DMS53 treated with DMSO at 0.1 percent for 48 hours (cell line): ENCODE measurements around the gene CASP5.
"Not testable (repeated sequence)": the region's sequence is repeated elsewhere in the genome, so short reads cannot be mapped to it uniquely, and the experiment has no call there.

ENCODE experiments used
- DNase-seq: peaks from one replicate; lab custom pipeline; 2025; ENCODE audit not compliant: unreplicated experiment; lab: John Stamatoyannopoulos, UW

The CASP5 gene

DNA sequence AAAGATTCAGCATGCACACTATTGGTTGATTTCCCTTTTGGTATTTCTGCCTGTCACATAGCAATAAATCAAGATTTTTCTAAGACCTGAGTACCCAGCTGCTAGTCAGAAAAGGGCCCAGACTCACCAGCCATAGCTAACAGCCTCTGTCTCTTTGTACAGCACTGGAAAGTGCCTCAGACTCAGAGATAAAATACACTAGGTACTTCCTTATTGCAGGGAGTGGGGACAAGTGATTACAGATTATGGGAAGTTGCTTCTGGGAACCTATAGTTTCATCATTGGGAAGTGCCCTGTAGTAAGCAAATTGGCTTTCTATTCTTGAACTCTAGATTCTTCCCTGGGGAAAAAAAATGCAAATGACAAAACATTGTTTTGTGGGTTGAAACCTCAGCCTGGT is at the start of gene CASP5:
Gene CASP5, minus strand, starts transcription at position 166 of the 400 bp plus-strand sequence. Its CDS starts 32 bp downstream, at position 134.
- DNase-seq, result no peak

DNA sequence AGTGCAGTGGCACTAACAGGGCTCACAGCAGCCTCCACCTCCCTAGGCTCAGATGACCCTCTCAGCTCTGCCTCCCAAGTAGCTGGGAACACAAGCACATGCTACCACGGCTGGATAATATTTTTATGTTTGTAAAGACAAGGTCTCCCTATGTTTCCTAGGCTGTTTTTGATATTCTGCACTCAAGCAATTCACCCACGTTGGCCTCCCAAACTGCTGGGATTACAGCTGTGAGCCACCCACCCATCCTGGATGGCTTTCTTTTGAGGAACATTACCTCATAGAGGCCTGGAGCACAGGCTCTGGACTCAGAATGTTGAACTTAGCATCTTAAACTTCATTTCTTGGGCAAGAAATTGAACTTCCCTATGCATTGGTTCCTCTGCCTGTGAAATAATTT is 49.1 kb upstream of the CASP5 start:
- DNase-seq, result not testable (repeated sequence)

GRCh38 chr11:105071089-105071732 is 48.2 kb upstream of the CASP5 start:
- DNase-seq, result no peak

DNA sequence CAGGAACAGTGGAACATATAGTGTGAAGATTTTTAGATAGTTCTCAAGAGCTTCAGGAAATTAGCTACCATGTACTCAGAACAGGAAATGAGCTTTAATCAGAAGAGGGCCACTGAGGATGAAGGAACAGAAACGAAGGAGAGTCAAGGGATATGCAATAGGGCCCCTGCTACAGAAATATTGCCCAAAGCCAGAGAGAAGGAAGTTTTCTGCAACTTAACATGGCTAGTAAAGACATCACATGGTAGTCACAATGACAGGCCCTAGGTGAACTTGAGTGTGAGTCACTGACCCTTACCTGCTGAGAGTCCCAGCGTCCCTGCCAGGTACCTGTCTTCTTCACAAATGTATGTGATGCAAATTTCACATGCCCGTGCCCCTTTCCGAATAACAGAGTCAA is 47.3 kb upstream of the CASP5 start:
- DNase-seq, result no peak

GRCh38 chr11:105069749-105070148 is 46.8 kb upstream of the CASP5 start:
- not testable (repeated sequence) for DNase-seq

- not testable (repeated sequence) for DNase-seq
These were observed 40.4 kb upstream of the CASP5 start for GRCh38 chr11:105063245-105063941.

DNA sequence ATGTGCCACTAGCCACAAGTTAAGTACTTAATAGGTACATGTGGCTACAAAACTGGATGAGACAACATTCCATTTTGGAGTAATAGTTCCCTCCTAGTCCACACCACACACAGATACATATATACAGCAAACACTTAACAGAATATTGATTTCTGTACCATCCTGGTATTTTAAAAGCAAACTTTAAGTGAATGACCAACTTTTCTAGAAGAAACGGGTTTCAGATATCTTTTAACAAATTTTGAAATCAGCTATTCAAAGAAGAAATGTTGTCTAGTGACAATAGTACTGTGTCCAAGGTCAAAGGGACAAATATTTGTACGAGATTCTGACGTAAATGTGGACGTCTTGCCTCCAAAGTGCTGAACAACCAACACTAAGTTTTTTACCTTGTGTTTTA is 34.5 kb upstream of the CASP5 start:
- no peak for DNase-seq

- no peak for DNase-seq
These were observed 33.5 kb upstream of the CASP5 start for GRCh38 chr11:105056446-105056845.

- DNase-seq, result no peak
These were observed 31.9 kb upstream of the CASP5 start for GRCh38 chr11:105054723-105055493.

- no peak for DNase-seq
These were observed 29.5 kb upstream of the CASP5 start for GRCh38 chr11:105052487-105052886.

GRCh38 chr11:105051559-105051958 is 28.6 kb upstream of the CASP5 start:
- DNase-seq, result no peak

GRCh38 chr11:105049481-105049880 is 26.5 kb upstream of the CASP5 start:
- no peak for DNase-seq

- DNase-seq, result peak; percentile 30
These were observed 24.1 kb upstream of the CASP5 start for GRCh38 chr11:105046898-105047579.

DNA sequence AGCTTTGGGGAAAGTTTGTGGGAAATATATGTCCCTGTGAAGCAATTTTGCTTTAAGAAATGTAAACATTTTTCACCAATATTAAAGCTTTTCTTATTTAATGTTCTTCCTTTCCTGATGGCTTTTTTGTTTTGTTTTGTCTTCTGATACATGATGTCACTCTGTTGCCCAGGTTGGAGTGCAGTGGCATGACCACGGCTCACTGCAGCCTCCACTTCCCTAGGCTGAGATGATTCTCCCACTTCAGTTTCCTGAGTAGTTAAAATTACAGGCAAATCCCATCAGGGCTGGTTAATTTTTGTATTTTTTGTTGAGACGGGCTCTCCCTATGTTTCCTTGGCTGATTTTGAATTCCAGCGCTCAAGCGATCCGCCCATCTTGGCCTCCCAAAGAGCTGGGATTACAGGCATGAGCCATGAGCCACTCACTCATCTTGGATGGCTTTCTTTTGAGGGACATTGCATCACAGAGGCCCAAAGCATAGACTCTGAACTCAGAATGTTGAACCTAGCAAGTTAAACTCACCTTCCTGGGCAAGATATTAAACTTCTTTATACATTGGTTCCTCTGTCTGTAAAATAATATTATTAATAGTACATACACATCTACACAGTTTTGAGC is 22.8 kb upstream of the CASP5 start:
- no peak for DNase-seq

- DNase-seq, result not testable (repeated sequence)
These were observed 21.9 kb upstream of the CASP5 start, which contains the start of gene CARD16 for GRCh38 chr11:105044557-105045524. CARD16 (minus strand) TSS chr11:105045335; CDS start chr11:105045297, 38 bp downstream.

GRCh38 chr11:105042178-105042577 is 19.2 kb upstream of the CASP5 start:
- no peak for DNase-seq

GRCh38 chr11:105040703-105041102 is 17.7 kb upstream of the CASP5 start:
- no peak for DNase-seq

DNA sequence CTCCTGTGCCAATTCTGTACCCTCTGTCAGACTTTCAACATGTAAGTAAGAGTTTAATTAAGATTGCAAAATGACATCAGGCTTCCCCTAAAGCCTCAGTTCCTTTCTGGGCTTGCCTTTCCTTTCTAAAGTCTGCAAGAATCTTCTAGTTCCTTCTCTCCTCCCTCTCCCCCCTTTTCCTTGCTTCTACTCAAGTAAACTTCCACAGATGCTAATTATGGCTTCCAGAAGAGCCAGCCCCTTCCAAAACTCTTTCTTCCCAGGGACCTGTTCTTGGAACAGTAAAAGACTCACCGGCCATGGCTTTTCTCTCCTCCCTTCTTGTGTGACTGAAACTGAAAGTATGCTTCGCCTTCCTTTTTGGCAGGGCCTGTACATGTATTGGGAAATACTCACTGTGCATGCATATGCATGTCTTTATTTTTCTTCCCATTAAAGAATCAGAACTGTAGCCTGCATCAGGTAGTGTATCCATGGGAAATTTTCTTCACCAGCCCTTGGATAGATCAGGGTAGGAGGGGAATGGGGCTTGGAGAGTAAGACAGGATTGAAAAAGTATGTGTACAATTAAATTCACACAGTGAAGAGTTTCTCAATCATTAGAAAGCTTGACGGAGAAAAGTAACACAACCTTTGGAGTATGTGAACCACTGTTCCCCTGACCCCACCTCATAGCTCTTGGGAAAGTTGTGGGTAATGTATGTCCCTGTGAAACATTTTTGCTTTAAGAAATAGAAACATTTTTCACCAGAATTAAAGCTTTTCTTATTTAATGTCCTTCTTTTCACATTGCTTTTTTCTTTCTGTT is 12.0 kb upstream of the CASP5 start, which contains the start of gene CASP1:
Gene CASP1, minus strand, starts transcription at position 332 of the 808 bp plus-strand sequence. Its CDS starts 31 bp downstream, at position 301.
- no peak for DNase-seq

DNA sequence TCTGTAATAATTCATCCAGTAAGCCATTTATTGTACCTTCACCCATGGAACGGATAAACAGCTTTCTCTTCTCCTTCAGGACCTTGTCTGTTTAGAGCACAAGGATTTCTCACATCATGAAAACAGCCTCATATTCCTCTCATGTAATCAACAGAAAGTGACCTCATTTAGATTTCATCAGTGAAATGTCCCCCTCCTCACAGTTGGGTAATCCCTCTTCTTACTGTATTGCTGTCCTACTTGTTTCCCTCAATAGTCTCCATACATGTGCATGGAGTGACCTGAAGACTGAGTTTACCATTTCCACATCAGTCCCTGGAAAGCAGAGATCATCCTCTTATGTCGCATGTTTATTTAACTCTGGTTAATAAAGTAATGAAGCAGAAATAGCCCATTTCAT is 11.4 kb upstream of the CASP5 start:
- not testable (repeated sequence) for DNase-seq
